Muscle of arm (tissue), 14 donors: Measurements from ENCODE around the gene SNRNP40. TPM values are rescaled to one million over a fixed set of nuclear protein-coding genes. Genes with fewer than 3 reads are reported as not detected.

ENCODE experiments used
- DNase-seq: peaks from one replicate; pipeline ENCODE4 v3.0.0-alpha.2; 2013
- long read RNA-seq, 11 donors: transcript quantifications; one replicate each; lab custom pipeline, GENCODE V29; 2026
- polyA plus RNA-seq, 12 donors: library from polyadenylated mRNA; unstranded; fragments of 120-200 nt; gene quantifications; one replicate each; pipeline ENCODE4 v1.2.1, GENCODE V29; 2013; ENCODE audit not compliant: insufficient read length in 12 of 12

Gene SNRNP40
- polyA plus RNA-seq: 10 to 100 TPM in 11 of 12 donors, not detected in 1; 31.0 to 49.2 (median 42.2) TPM
- long read RNA-seq, donor 1, transcript SNRNP40-201 (10 exons, 1,597 nt): major isoform, 16 of 16 reads
- long read RNA-seq, donor 1, partial matches to known transcripts: 0 of 16 reads
- long read RNA-seq, donor 1, other reads (novel, unspliced or antisense): 0 of 16 reads
- long read RNA-seq, donor 2, transcript SNRNP40-201 (10 exons, 1,597 nt): major isoform, 20 of 21 reads
- long read RNA-seq, donor 2, partial matches to known transcripts: 0 of 21 reads
- long read RNA-seq, donor 2, other reads (novel, unspliced or antisense): 0 of 21 reads
- long read RNA-seq, donor 3, transcript SNRNP40-201 (10 exons, 1,597 nt): major isoform, 8 of 10 reads
- long read RNA-seq, donor 3, partial matches to known transcripts: 0 of 10 reads
- long read RNA-seq, donor 3, other reads (novel, unspliced or antisense): 0 of 10 reads
- long read RNA-seq, donor 4, transcript SNRNP40-201 (10 exons, 1,597 nt): major isoform, 6 of 7 reads
- long read RNA-seq, donor 4, partial matches to known transcripts: 0 of 7 reads
- long read RNA-seq, donor 4, other reads (novel, unspliced or antisense): 0 of 7 reads
- long read RNA-seq, donor 5, transcript SNRNP40-201 (10 exons, 1,597 nt): major isoform, 29 of 39 reads
- long read RNA-seq, donor 5, partial matches to known transcripts: 7 of 39 reads
- long read RNA-seq, donor 5, other reads (novel, unspliced or antisense): 0 of 39 reads
- long read RNA-seq, donor 6, transcript SNRNP40-201 (10 exons, 1,597 nt): major isoform, 11 of 11 reads
- long read RNA-seq, donor 6, partial matches to known transcripts: 0 of 11 reads
- long read RNA-seq, donor 6, other reads (novel, unspliced or antisense): 0 of 11 reads
- long read RNA-seq, donor 7, transcript SNRNP40-201 (10 exons, 1,597 nt): major isoform, 10 of 11 reads
- long read RNA-seq, donor 7, partial matches to known transcripts: 0 of 11 reads
- long read RNA-seq, donor 7, other reads (novel, unspliced or antisense): 0 of 11 reads
- long read RNA-seq, donor 8, transcript SNRNP40-205 (2 exons, 743 nt): minor isoform, 7 of 19 reads
- long read RNA-seq, donor 8, transcript SNRNP40-201 (10 exons, 1,597 nt): major isoform, 11 of 19 reads
- long read RNA-seq, donor 8, partial matches to known transcripts: 0 of 19 reads
- long read RNA-seq, donor 8, other reads (novel, unspliced or antisense): 0 of 19 reads
- long read RNA-seq, donor 9, transcript SNRNP40-201 (10 exons, 1,597 nt): major isoform, 11 of 12 reads
- long read RNA-seq, donor 9, partial matches to known transcripts: 0 of 12 reads
- long read RNA-seq, donor 9, other reads (novel, unspliced or antisense): 0 of 12 reads
- long read RNA-seq, donor 10, transcript SNRNP40-201 (10 exons, 1,597 nt): major isoform, 11 of 11 reads
- long read RNA-seq, donor 10, partial matches to known transcripts: 0 of 11 reads
- long read RNA-seq, donor 10, other reads (novel, unspliced or antisense): 0 of 11 reads
- long read RNA-seq, donor 11, transcript SNRNP40-201 (10 exons, 1,597 nt): major isoform, 20 of 22 reads
- long read RNA-seq, donor 11, partial matches to known transcripts: 0 of 22 reads
- long read RNA-seq, donor 11, other reads (novel, unspliced or antisense): 0 of 22 reads

GRCh38 chr1:31296486-31297276, at the start of gene SNRNP40, which contains the start of gene ZCCHC17:
TSS of gene SNRNP40 (minus strand) at chr1:31296788. CDS start at chr1:31296751, 37 bp downstream.
TSS of gene ZCCHC17 (plus strand) at chr1:31297032. CDS start at chr1:31310099, 13,067 bp downstream.
- DNase-seq: peak; percentile 99

GRCh38 chr1:31345635-31346034, 49.0 kb upstream of the SNRNP40 start:
- no peak for DNase-seq

- DNase-seq: no peak
These were observed 47.9 kb upstream of the SNRNP40 start for GRCh38 chr1:31344503-31344902.

- no peak for DNase-seq
These were observed 40.3 kb upstream of the SNRNP40 start for GRCh38 chr1:31336687-31337467.

- DNase-seq: no peak
These were observed 38.4 kb upstream of the SNRNP40 start for GRCh38 chr1:31335007-31335406.

GRCh38 chr1:31327381-31327780, 30.8 kb upstream of the SNRNP40 start:
- DNase-seq: no peak

- DNase-seq: no peak
These were observed 29.9 kb upstream of the SNRNP40 start for GRCh38 chr1:31326461-31326860.

GRCh38 chr1:31324992-31325391, 28.4 kb upstream of the SNRNP40 start:
- no peak for DNase-seq

GRCh38 chr1:31324093-31324492, 27.5 kb upstream of the SNRNP40 start:
- DNase-seq: no peak

- no peak for DNase-seq
These were observed 21.6 kb upstream of the SNRNP40 start for GRCh38 chr1:31318146-31318545.

- DNase-seq: no peak
These were observed 19.3 kb upstream of the SNRNP40 start for GRCh38 chr1:31315902-31316301.

- no peak for DNase-seq
These were observed 13.6 kb upstream of the SNRNP40 start for GRCh38 chr1:31310198-31310597.

GRCh38 chr1:31308036-31308435, 11.4 kb upstream of the SNRNP40 start:
- no peak for DNase-seq

GRCh38 chr1:31306278-31306677, 9.7 kb upstream of the SNRNP40 start:
- no peak for DNase-seq

- DNase-seq: no peak
These were observed 6.3 kb upstream of the SNRNP40 start for GRCh38 chr1:31302709-31303441.

GRCh38 chr1:31300193-31300592, 3.6 kb upstream of the SNRNP40 start:
- no peak for DNase-seq

- DNase-seq: no peak
These were observed 2.8 kb upstream of the SNRNP40 start for GRCh38 chr1:31299365-31299764.
